Lower leg skin (tissue), 3 donors: Measurements from ENCODE around the gene OR2T34.
"Not testable (repeated sequence)": the region's sequence is repeated elsewhere in the genome, so short reads cannot be mapped to it uniquely, and the experiment has no call there.

Experiments
- POLR2A ChIP-seq, 2 donors: fragments of 450-650 bp; IDR thresholded peaks; one replicate each; pipeline ENCODE4 v1.6.1; 2016 to 2017; ENCODE audit warnings: antibody characterized with exemption in 2 of 2, mild to moderate bottlenecking in 1 of 2, moderate library complexity in 1 of 2
- TF ChIP-seq, protein P1 (sequence below), 3 donors: fragments of 450-650 bp; IDR thresholded peaks; one replicate each; pipeline ENCODE4 v1.5.1; 2016; ENCODE audit warnings: antibody characterized with exemption in 3 of 3, mild to moderate bottlenecking in 3 of 3, moderate library complexity in 2 of 3

DNA sequence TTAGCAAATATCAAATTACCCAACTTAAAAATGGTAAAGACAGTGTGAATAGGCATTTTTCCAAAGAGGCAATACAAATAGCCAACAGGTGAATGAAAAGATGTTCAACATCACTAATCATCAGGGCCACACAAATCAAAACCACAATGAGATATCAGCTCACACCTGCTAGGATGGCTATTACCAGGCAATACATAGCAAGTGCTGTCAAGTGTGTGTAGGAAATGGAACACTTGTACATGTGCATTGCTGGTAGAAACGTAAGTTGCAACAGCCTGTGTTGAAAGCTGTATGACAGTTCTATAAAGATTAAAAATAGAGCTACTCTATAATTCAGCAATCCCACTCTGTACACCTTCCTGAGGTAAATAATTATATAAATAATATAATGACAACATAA, 2.5 kb downstream of the OR2T34 start:
- TF ChIP-seq, protein P1, sequence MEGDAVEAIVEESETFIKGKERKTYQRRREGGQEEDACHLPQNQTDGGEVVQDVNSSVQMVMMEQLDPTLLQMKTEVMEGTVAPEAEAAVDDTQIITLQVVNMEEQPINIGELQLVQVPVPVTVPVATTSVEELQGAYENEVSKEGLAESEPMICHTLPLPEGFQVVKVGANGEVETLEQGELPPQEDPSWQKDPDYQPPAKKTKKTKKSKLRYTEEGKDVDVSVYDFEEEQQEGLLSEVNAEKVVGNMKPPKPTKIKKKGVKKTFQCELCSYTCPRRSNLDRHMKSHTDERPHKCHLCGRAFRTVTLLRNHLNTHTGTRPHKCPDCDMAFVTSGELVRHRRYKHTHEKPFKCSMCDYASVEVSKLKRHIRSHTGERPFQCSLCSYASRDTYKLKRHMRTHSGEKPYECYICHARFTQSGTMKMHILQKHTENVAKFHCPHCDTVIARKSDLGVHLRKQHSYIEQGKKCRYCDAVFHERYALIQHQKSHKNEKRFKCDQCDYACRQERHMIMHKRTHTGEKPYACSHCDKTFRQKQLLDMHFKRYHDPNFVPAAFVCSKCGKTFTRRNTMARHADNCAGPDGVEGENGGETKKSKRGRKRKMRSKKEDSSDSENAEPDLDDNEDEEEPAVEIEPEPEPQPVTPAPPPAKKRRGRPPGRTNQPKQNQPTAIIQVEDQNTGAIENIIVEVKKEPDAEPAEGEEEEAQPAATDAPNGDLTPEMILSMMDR (IDR thresholded peaks at IDR 0.05), result not testable (repeated sequence)
- not testable (repeated sequence) for TF ChIP-seq POLR2A (IDR thresholded peaks at IDR 0.05)
